A673 (cell line): ENCODE results near the gene ANKRD11. TPM values are rescaled to one million over a fixed set of nuclear protein-coding genes. Genes with fewer than 3 reads are reported as not detected.

Experiments
- BruUV-seq: library from RNA; stranded (reverse); fragments of 400-500 nt; replicated peaks from 2 replicates; lab custom pipeline; 2021; lab: Mats Ljungman, UMichigan
- CTCF ChIA-PET: fragments of 300-600 bp; sonication (Branson Sonifier 250); formaldehyde crosslinking; loops from one replicate; lab custom pipeline; 2022; ENCODE audit warnings: antibody characterized with exemption; lab: Charles Lee
- POLR2A ChIA-PET: fragments of 300-600 bp; sonication (Branson Sonifier 250); formaldehyde crosslinking; loops from one replicate; lab custom pipeline; 2022; ENCODE audit warnings: antibody characterized with exemption; ENCODE audit not compliant: low non-redundant PET; lab: Charles Lee
- DNase-seq: peaks from one replicate; pipeline ENCODE4 v3.0.0-alpha.2; 2015; ENCODE audit warnings: low spot score
- H3K27ac ChIP-seq: fragments of 200-600 bp; sonication (generic); 2 replicates; pipeline ENCODE4 v1.5.1; 2016; ENCODE audit warnings: mixed run types, low read depth, mild to moderate bottlenecking, mixed read lengths, antibody characterized with exemption, low read length; ENCODE audit not compliant: poor library complexity, severe bottlenecking
- H3K27me3 ChIP-seq: fragments of 200-600 bp; sonication (generic); replicated peaks from 2 replicates; pipeline ENCODE4 v1.6.1; 2017; ENCODE audit warnings: mixed run types, low read depth, mild to moderate bottlenecking, mixed read lengths, antibody characterized with exemption, low read length; ENCODE audit not compliant: insufficient read depth, poor library complexity
- H3K36me3 ChIP-seq: fragments of 200-600 bp; sonication (generic); 2 replicates; pipeline ENCODE4 v1.6.1; 2016; ENCODE audit warnings: mixed run types, mild to moderate bottlenecking, mixed read lengths, antibody characterized with exemption, low read length; ENCODE audit not compliant: insufficient read depth, poor library complexity, severe bottlenecking
- H3K4me1 ChIP-seq: fragments of 200-600 bp; sonication (generic); 2 replicates; pipeline ENCODE4 v1.6.1; 2017; ENCODE audit warnings: mixed run types, mild to moderate bottlenecking, mixed read lengths, antibody characterized with exemption, low read length; ENCODE audit not compliant: insufficient read depth, poor library complexity, severe bottlenecking
- H3K4me3 ChIP-seq: fragments of 200-600 bp; sonication (generic); 2 replicates; pipeline ENCODE4 v1.5.1; 2016; ENCODE audit warnings: low read depth, mixed run types, mild to moderate bottlenecking, mixed read lengths, low read length; ENCODE audit not compliant: poor library complexity, severe bottlenecking
- H3K9me3 ChIP-seq: fragments of 200-600 bp; sonication (generic); 2 replicates; pipeline ENCODE4 v1.6.1; 2016; ENCODE audit warnings: mixed run types, low read depth, mild to moderate bottlenecking, mixed read lengths, antibody characterized with exemption, low read length; ENCODE audit not compliant: poor library complexity, severe bottlenecking
- CTCF ChIP-seq: fragments of 300-800, 200-600 bp; sonication (generic); conservative IDR thresholded peaks from 2 replicates; pipeline ENCODE4 v1.5.1; 2017; ENCODE audit warnings: low read depth, mild to moderate bottlenecking, antibody characterized with exemption, low read length, moderate library complexity, mixed read lengths
- EZH2 ChIP-seq: fragments of 200-600 bp; sonication (generic); IDR thresholded peaks from 2 replicates; pipeline ENCODE4 v1.6.1; 2017; ENCODE audit warnings: borderline replicate concordance, low read depth, mild to moderate bottlenecking, mixed read lengths, antibody characterized with exemption, low read length; ENCODE audit not compliant: poor library complexity, severe bottlenecking
- intact Hi-C: fragments of 100-400 bp; cut with micrococcal nuclease; formaldehyde crosslinking; loops from one replicate; pipeline ENCODE4 v1.10.0; 2022; ENCODE audit not compliant: unreplicated experiment
- total RNA-seq: library from RNA; stranded (reverse); gene quantifications from 2 replicates; pipeline ENCODE4 v1.2.3, GENCODE V29; 2021

The ANKRD11 gene
- total RNA-seq, 1 experiment from 2014 or later, result 217 TPM

GRCh38 chr16:89319631-89319885 is 170.8 kb downstream of the ANKRD11 start:
- intact Hi-C loops, result no loop called here
- no TSS peak for BruUV-seq
- H3K27me3 ChIP-seq, result no peaks in the 10 kb centered on the region
- H3K4me3 ChIP-seq, result no peak overlapping the region
- DNase-seq, result no peak
- H3K9me3 ChIP-seq, result no peaks in the 10 kb centered on the region
- H3K36me3 ChIP-seq, result peaks cover 8% of the 10 kb centered on the region
- H3K27ac ChIP-seq, result peak overlapping the region; percentile 71
- peaks cover 98% of the 10 kb centered on the region for H3K4me1 ChIP-seq
- ChIA-PET CTCF (no interaction called here), POLR2A (no interaction called here)
- no peak for TF ChIP-seq EZH2
- TF ChIP-seq CTCF, result no peak

- intact Hi-C loops, result no loop called here
- CTCF ChIA-PET, result interaction anchor here (0.6 kb wide), 1 partner anchor 525 kb away, joined by 3 read pairs; no protein-coding TSS in a partner anchor
- POLR2A ChIA-PET, result no interaction called here
- Histone ChIP-seq H3K4me1 (peaks cover 98% of the 10 kb centered on the region), H3K27ac (peak overlapping the region; percentile 89), H3K9me3 (no peaks in the 10 kb centered on the region), H3K4me3 (no peak overlapping the region), H3K36me3 (peaks cover 10% of the 10 kb centered on the region), H3K27me3 (no peaks in the 10 kb centered on the region)
- no peak for DNase-seq
- no TSS peak for BruUV-seq
- TF ChIP-seq EZH2 (no peak), CTCF (no peak)
Measured at GRCh38 chr16:89318871-89319630, 171.3 kb downstream of the ANKRD11 start.

- no peak for DNase-seq
- POLR2A ChIA-PET, result no interaction called here
- CTCF ChIA-PET, result interaction anchor here (0.6 kb wide), 1 partner anchor 524 kb away, joined by 3 read pairs; no protein-coding TSS in a partner anchor
- H3K4me1 ChIP-seq, result peaks cover 98% of the 10 kb centered on the region
- peaks cover 14% of the 10 kb centered on the region for H3K36me3 ChIP-seq
- TF ChIP-seq CTCF (no peak), EZH2 (no peak)
- H3K9me3 ChIP-seq, result no peaks in the 10 kb centered on the region
- H3K4me3 ChIP-seq, result no peak overlapping the region
- peak overlapping the region; percentile 89 for H3K27ac ChIP-seq
- BruUV-seq, result no TSS peak
- intact Hi-C loops, result no loop called here
- H3K27me3 ChIP-seq, result no peaks in the 10 kb centered on the region
Measured at GRCh38 chr16:89318430-89318758, 172.0 kb downstream of the ANKRD11 start.
